Measurements from ENCODE around the gene PRICKLE4.

Gene PRICKLE4

GRCh38 chr6:41774841-41775240, 5.7 kb upstream of the PRICKLE4 start:
- DNase-seq: no peak

DNA sequence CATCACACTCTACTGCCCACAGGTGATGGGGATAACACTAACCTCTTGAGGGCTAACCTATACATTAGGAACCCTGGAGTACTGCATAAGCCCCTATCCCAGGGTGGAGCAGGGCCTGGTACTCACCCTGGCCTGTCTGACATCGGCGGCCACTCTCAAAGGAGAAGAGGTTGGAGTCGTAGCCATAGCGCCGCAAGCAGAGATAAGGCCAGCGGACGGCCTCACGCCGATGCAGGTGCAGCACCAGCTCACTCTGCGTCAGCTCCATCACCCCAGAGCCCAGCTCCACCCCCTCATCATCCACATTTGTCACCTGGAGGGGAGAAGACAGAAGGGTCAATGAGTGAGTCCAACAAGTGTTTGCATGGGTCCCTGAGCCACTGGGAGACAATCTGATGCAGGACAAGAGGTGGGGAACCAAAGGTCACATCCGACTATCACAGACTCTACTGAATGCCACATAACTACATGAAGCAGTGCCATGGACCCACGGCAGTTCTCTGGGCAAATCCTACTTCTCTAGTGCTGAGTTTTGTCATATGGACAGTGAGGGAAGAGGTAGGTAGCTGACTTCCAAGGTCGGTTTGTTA, 5.2 kb upstream of the PRICKLE4 start:
- no peak for DNase-seq

DNA sequence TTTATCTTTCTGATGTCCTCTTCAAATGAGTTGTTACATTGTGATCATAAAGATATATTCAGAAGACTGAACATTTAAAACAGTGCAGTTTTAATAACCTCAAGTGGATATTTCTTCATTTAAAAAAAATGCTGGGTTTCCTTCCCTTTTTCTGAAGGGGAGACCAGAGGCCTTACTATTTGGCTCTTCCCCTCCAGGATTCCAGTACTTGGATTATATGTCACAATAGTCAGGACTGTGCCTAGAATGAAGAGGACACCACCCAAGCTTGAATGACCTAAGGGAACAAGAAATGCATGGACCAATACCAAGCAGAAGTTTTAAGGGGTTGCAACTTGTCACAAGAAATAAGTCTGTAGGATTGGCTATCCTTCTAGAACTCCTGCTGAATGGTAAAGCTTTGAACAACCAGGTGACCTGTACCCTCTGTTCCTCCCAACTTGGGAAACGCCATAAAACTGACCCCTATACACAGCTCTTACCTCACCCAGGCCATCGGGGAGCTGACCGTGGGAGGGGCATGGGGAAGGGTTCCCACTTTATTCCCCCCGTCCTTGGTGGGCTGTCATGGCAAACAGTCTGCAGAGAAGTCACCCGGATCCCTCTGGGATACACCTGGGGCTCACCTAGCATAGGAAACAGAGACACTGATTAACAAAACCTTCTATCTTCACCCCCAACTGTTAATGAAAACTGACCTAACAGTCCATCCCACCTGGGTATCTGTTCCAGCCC, 2.9 kb upstream of the PRICKLE4 start:
- no peak for DNase-seq

GRCh38 chr6:41778895-41779294, 1.7 kb upstream of the PRICKLE4 start:
- no peak for DNase-seq

DNA sequence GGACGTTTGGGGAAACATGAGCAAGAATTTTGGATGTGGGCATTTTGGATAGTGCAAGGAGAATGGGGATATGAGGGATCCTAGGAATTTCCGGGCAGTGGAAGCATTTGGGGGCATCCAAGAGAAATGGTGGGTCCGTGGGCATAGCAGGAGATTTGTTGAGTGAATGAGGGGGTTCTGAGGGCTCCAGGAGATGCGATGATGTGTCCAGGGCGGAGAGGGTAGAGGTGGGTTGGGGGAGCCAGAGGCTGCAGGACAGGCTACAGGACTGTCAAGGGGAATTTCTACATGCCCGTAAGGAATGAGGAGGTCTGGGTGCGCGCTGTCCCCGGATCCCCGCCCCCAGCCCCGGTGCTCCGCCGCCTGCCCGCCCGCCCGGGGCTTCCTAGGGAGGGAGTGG, 1.2 kb upstream of the PRICKLE4 start:
- no peak for DNase-seq

GRCh38 chr6:41779788-41780550, 613 bp upstream of the PRICKLE4 start, which contains the start of gene FRS3:
Gene FRS3, minus strand, starts transcription at chr6:41779900. Its CDS starts 2,913 bp downstream, at chr6:41776987.
- peak; percentile 99 for DNase-seq

- no peak for DNase-seq
Measured at GRCh38 chr6:41781366-41781730, 766 bp downstream of the PRICKLE4 start.

- no peak for DNase-seq
Measured at GRCh38 chr6:41783106-41783780, 2.7 kb downstream of the PRICKLE4 start.

DNA sequence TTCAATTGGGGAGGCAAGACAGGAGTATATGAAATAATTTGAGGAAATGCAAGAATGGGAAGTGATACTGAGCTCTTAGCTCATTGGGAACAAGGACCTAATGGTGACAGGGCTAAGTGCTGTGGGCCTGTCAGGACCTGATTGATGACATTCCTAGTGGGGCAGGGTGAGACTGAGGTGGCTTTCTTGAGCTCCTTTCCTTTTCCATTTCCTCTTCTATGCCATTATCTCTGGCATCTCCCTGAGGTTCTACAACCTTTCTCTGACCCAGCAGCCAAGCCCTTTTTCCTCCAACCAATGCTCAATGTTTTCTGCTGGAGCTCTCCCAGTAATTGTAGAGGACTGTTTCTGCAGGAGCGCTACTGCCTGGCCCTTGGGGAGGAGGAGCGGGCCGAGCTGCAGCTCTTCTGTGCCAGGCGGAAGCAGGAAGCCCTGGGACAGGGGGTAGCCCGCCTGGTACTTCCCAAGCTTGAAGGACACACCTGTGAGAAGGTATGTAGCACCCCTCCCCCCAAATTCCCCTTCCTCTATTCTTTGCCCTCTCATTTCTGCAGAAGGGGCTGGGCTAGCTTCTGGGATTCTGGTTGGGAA, 4.1 kb downstream of the PRICKLE4 start:
- no peak for DNase-seq

DNA sequence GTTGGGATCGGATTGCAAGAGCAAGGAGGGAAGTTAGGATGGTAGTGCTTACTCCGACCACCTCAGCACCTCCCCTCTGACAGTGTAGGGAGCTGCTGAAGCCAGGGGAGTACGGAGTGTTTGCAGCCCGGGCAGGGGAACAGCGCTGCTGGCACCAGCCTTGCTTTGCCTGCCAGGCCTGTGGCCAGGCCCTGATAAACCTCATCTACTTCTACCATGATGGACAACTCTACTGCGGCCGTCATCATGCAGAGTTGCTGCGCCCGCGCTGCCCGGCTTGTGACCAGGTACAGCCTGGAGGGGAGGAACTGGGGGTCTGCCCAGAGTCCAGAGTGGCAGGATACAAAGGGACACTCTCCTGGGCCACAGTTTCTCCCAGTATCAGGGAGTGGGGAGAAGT, 4.7 kb downstream of the PRICKLE4 start:
- DNase-seq: no peak

DNA sequence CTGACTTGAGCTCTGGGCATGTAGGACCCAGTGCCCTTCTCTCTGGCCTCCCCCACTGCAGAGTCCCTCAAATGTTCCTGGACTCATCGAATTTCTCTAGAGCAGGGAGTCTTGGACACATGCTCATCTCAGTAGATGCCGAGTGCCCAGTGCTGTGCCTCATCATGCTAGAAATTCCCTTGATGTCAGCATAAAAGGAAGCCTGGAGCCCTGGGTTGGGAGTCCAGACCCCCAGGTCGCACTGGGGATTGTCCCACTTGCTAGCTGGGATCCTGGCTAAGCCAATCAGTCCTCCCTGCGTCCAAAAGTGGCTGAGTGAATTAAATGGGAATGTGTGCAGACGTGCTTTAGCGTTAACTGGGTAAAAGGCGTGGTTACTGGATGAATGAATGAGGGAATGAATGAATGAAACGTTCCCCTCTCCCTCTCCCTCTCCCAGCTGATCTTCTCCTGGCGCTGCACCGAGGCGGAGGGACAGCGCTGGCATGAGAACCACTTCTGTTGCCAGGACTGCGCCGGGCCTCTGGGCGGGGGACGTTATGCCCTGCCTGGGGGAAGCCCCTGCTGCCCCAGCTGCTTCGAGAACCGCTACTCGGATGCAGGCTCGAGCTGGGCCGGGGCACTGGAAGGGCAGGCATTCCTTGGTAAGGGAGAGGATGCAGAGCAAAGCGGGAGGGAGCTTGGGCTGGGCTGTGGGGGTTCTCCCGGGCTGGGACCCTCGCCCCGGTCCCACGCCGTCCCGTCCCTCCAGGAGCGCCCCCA, 5.3 kb downstream of the PRICKLE4 start:
- DNase-seq: no peak

GRCh38 chr6:41786451-41787218, 6.1 kb downstream of the PRICKLE4 start:
- DNase-seq: peak; percentile 93

DNA sequence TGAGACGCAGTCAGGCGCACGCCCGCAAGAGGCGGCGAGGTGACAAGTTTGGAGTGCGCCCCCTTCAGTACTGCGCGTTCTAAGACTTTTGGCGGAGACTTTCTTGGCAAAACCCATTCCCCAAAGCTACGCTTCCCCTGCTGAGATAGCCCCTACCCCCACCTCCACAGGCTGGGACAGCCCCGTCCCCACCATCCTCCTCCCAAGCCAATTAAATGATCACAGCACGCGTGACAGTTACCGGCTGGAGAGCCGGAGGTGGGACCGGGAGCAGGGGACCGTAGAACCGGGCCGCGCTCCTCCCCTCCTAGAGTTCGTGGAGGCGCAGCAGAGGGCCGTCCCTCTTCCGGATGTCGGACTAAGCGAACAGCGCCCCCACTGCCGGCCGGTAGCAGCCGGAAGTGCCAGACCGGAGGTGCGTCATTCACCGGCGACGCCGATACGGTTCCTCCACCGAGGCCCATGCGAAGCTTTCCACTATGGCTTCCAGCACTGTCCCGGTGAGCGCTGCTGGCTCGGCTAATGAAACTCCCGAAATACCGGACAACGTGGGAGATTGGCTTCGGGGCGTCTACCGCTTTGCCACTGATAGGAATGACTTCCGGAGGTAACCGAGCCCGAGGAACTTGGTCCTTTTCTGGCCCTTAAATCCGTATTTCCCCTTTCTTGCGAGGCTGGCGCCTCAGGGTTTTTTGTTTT, 6.8 kb downstream of the PRICKLE4 start, which contains the start of gene TOMM6:
TOMM6 (plus strand) TSS at position 476 of the 699 bp plus-strand sequence; CDS start at position 480, 4 bp downstream.
- DNase-seq: peak; percentile 97

GRCh38 chr6:41789390-41789724, 8.8 kb downstream of the PRICKLE4 start:
- DNase-seq: no peak

DNA sequence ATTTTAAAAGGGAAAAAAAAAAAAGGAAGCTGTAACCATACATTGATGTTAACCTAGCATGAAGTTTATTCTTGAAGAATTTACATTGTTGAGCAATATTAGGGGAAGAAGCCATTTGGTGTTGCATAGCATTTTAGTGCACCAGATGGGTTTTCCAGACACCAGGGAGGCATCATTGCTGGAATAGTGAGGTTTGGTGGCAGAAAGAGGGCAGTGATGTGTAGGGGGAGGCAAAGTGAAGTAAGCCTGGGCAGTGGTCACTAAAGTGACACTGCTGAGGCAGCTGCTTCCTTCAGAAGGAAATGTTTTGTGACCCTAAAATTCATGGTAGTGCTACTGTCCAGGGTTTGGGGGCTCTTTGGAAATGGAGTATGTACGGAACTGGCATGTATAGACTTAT, 9.5 kb downstream of the PRICKLE4 start:
- DNase-seq: no peak

DNA sequence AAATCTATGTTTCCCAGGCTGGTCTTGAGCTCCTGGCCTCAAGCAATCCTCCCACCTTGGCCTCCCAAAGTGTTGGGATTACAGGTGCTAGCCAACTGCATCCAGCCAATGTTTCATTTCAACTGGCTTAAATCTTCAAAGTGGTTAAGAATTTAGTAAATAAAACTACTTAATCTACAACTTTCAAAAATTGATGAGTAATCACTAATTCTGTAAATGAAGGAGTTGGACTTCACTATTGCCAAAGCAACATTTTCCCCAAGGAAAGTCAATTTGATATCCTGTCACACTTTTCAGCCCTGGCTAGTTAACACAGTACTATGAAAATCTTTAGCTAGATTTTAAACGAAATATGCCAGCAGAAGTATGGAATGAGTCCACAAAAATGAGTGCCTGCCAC, 10.7 kb downstream of the PRICKLE4 start:
- DNase-seq: no peak

- DNase-seq: no peak
Measured at GRCh38 chr6:41791984-41792383, 11.4 kb downstream of the PRICKLE4 start.

GRCh38 chr6:41796474-41796873, 15.9 kb downstream of the PRICKLE4 start:
- peak; percentile 43 for DNase-seq

DNA sequence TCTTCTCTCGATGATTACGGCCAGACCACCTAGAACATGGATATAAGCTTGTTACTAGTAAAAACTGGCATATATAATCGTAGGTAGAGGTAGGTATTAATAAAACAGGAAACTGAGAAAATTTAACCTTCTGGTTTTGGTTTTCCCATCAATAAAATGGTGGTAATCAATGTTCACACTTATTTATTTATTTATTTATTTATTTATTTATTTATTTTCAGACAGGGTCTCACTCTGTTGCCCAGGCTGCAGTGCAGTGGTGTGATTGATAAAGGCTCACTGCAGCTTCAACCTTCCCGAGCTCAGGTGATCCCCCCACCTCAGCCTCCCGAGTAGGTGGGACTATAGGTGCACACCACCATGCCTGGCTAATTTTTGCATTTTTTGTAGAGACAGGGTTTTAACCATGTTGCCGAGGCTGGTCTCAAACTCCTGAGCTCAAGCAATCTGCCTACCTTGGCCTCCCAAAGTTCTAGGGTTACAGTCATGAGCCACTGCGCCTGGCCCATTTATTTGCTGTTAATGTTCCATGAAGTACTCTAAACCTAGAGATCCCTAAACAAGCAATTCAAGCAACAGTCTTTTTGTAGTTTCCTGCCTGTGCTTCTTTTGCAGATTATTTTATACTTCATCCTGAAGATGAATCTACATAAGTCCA, 18.4 kb downstream of the PRICKLE4 start:
- no peak for DNase-seq

DNA sequence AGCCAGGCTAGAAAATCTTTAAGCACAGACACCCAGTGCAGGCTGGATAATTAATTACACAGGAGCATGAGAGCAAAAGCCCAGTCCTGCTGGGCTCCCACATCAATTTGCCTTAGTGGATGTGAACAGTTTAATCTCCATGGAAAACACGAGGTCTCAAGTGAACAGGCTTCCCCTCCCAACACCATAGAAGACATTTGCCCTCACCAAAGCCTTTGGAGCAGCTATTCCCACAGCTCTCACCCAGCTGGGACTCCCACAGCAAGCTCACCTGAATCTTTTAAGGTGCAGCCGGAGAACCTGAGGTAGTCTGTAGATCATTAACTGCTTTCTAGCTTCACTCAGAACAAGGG, 19.0 kb downstream of the PRICKLE4 start:
- DNase-seq: no peak

Measured in activated CD4-positive, alpha-beta T cell treated with anti-CD3 and anti-CD28 coated beads, Interleukin-2, Interleukin-6, amounts not matched to agents 100 ng/mL and 50 ng/mL, durations not matched to agents 16 hours and 8 hours (primary cell).